ENCODE measurements around the gene HLA-DQB1.

HLA-DQB1 gene

GRCh38 chr6:32625137-32625536, 41.3 kb downstream of the HLA-DQB1 start:
- DNase-seq: no peak

GRCh38 chr6:32624565-32624964, 41.9 kb downstream of the HLA-DQB1 start:
- DNase-seq: no peak

- peak; percentile 60 to 73 for DNase-seq
Measured at GRCh38 chr6:32623693-32624092, 42.8 kb downstream of the HLA-DQB1 start.

- DNase-seq: peak; percentile 79 to 92
Measured at GRCh38 chr6:32622545-32623401, 43.7 kb downstream of the HLA-DQB1 start.

GRCh38 chr6:32621372-32621771, 45.1 kb downstream of the HLA-DQB1 start:
- no peak for DNase-seq

- no peak for DNase-seq
Measured at GRCh38 chr6:32617751-32618150, 48.7 kb downstream of the HLA-DQB1 start.

- DNase-seq: peak in 1 of 2 donors; percentile 31
Measured at GRCh38 chr6:32615885-32616532, 50.4 kb downstream of the HLA-DQB1 start.

GRCh38 chr6:32614366-32615081, 51.9 kb downstream of the HLA-DQB1 start:
- DNase-seq: no peak

- DNase-seq: peak in 1 of 2 donors; percentile 39
Measured at GRCh38 chr6:32613475-32613874, 53.0 kb downstream of the HLA-DQB1 start.

GRCh38 chr6:32610682-32611296, 55.7 kb downstream of the HLA-DQB1 start:
- no peak for DNase-seq

- DNase-seq: peak; percentile 97 to 100
Measured at GRCh38 chr6:32609731-32610640, 56.5 kb downstream of the HLA-DQB1 start.

Data from inflammatory macrophage (primary cell).